OCI-LY1 (cell line): ENCODE measurements around the gene WIPF2.

Experiments used
- H2AFZ ChIP-seq: fragments of 200-600 bp; sonication (generic), shearing (Covaris generic); 2 replicates; pipeline ENCODE4 v1.6.0; 2014; ENCODE audit warnings: antibody characterized with exemption, mild to moderate bottlenecking, low read length
- H3F3A ChIP-seq: fragments of 200-600 bp; sonication (generic), shearing (Covaris generic); 2 replicates; pipeline ENCODE4 v1.6.0; 2014; ENCODE audit warnings: mild to moderate bottlenecking, antibody characterized with exemption, low read length, moderate library complexity; ENCODE audit not compliant: insufficient read depth
- H3K27ac ChIP-seq: fragments of 200-600 bp; sonication (generic); 2 replicates; pipeline ENCODE4 v1.5.1; 2014; ENCODE audit warnings: low read length, mixed run types, mild to moderate bottlenecking, low read depth; ENCODE audit not compliant: poor library complexity, severe bottlenecking
- H3K27me3 ChIP-seq: fragments of 200-600 bp; sonication (generic); 2 replicates; pipeline ENCODE4 v1.6.0; 2014; ENCODE audit warnings: antibody characterized with exemption, mild to moderate bottlenecking, low read length, moderate library complexity; ENCODE audit not compliant: insufficient read depth
- H3K36me3 ChIP-seq: fragments of 200-600 bp; sonication (generic); 2 replicates; pipeline ENCODE4 v1.6.1; 2014; ENCODE audit warnings: mild to moderate bottlenecking, antibody characterized with exemption, low read length, moderate library complexity, mixed read lengths; ENCODE audit not compliant: insufficient read depth
- H3K4me1 ChIP-seq: fragments of 200-600 bp; sonication (generic); 2 replicates; pipeline ENCODE4 v1.5.1; 2014; ENCODE audit warnings: mild to moderate bottlenecking, low read length, moderate library complexity; ENCODE audit not compliant: insufficient read depth, severe bottlenecking
- H3K4me2 ChIP-seq: fragments of 200-600 bp; sonication (generic), shearing (Covaris generic); 2 replicates; pipeline ENCODE4 v1.6.1; 2014; ENCODE audit warnings: low read length
- H3K4me3 ChIP-seq: fragments of 200-600 bp; sonication (generic); 2 replicates; pipeline ENCODE4 v1.5.1; 2014; ENCODE audit warnings: low read length, low read depth, mild to moderate bottlenecking, mixed read lengths; ENCODE audit not compliant: poor library complexity, severe bottlenecking
- H3K79me2 ChIP-seq: fragments of 200-600 bp; shearing (Covaris generic); 2 replicates; pipeline ENCODE4 v1.6.1; 2016; ENCODE audit warnings: mixed run types, low read length, mixed read lengths; ENCODE audit not compliant: insufficient read depth
- H3K9ac ChIP-seq: fragments of 200-600 bp; sonication (generic), shearing (Covaris generic); 2 replicates; pipeline ENCODE4 v1.6.1; 2014; ENCODE audit warnings: mild to moderate bottlenecking, low read length, mixed read lengths
- H3K9me2 ChIP-seq: fragments of 200-600 bp; sonication (generic), shearing (Covaris generic); 2 replicates; pipeline ENCODE4 v1.6.1; 2014; ENCODE audit warnings: low read depth, mild to moderate bottlenecking, low read length, mixed read lengths
- H3K9me3 ChIP-seq: fragments of 200-600 bp; shearing (Covaris generic); 2 replicates; pipeline ENCODE4 v1.6.1; 2014; ENCODE audit warnings: low read length, mixed read lengths
- H4K20me1 ChIP-seq: fragments of 200-600 bp; sonication (generic), shearing (Covaris generic); 2 replicates; pipeline ENCODE4 v1.6.0; 2016; ENCODE audit warnings: mild to moderate bottlenecking, low read length; ENCODE audit not compliant: insufficient read depth
- CTCF ChIP-seq: fragments of 200-600 bp; sonication (generic), shearing (Covaris generic); IDR thresholded peaks from 2 replicates; pipeline ENCODE4 v1.5.1; 2017; ENCODE audit warnings: mild to moderate bottlenecking, antibody characterized with exemption, low read length, moderate library complexity, mixed read lengths
- EZH2 ChIP-seq: fragments of 200-600 bp; sonication (generic), shearing (Covaris generic); IDR thresholded peaks from 2 replicates; pipeline ENCODE4 v1.8.0; 2017; ENCODE audit warnings: borderline replicate concordance, mixed run types, mild to moderate bottlenecking, antibody characterized with exemption, low read length, moderate library complexity, mixed read lengths

WIPF2 gene

GRCh38 chr17:40291281-40291664, 72.2 kb downstream of the WIPF2 start:
- Histone ChIP-seq H3K9me2 (no peaks in the 10 kb centered on the region), H3F3A (no peaks in the 10 kb centered on the region), H3K36me3 (peaks cover 71% of the 10 kb centered on the region), H4K20me1 (no peaks in the 10 kb centered on the region), H3K4me2 (no peak overlapping the region), H3K27ac (no peak overlapping the region), H3K79me2 (peaks cover 16% of the 10 kb centered on the region; the same call in 1 of the 2 replicates), H2AFZ (no peak overlapping the region), H3K9ac (no peak overlapping the region), H3K27me3 (no peaks in the 10 kb centered on the region), H3K4me3 (no peak overlapping the region), H3K9me3 (no peaks in the 10 kb centered on the region), H3K4me1 (peaks cover 27% of the 10 kb centered on the region)
- TF ChIP-seq EZH2 (no peak), CTCF (no peak)

- Histone ChIP-seq H3K79me2 (peaks cover 12% of the 10 kb centered on the region; the same call in 1 of the 2 replicates), H3K27me3 (no peaks in the 10 kb centered on the region), H4K20me1 (no peaks in the 10 kb centered on the region), H3F3A (no peaks in the 10 kb centered on the region), H3K4me1 (peaks cover 20% of the 10 kb centered on the region), H3K4me3 (no peak overlapping the region), H3K9me3 (no peaks in the 10 kb centered on the region), H3K9me2 (no peaks in the 10 kb centered on the region), H3K36me3 (peaks cover 92% of the 10 kb centered on the region), H3K27ac (no peak overlapping the region), H3K4me2 (no peak overlapping the region), H3K9ac (no peak overlapping the region), H2AFZ (no peak overlapping the region)
- no peak for TF ChIP-seq CTCF
- TF ChIP-seq EZH2 = no peak
These were observed 74.3 kb downstream of the WIPF2 start for GRCh38 chr17:40293363-40293762.

GRCh38 chr17:40295488-40296436, 76.7 kb downstream of the WIPF2 start:
- no peak overlapping the region for H3K27ac ChIP-seq
- TF ChIP-seq EZH2 (no peak), CTCF (no peak)
- no peak overlapping the region for H3K4me3 ChIP-seq
- H3K36me3 ChIP-seq = peaks cover 98% of the 10 kb centered on the region
- H3K9ac ChIP-seq = no peak overlapping the region
- no peak overlapping the region for H2AFZ ChIP-seq
- no peaks in the 10 kb centered on the region for H3K9me3 ChIP-seq
- H3K79me2 ChIP-seq = no peaks in the 10 kb centered on the region
- H3K9me2 ChIP-seq = no peaks in the 10 kb centered on the region
- H3F3A ChIP-seq = no peaks in the 10 kb centered on the region
- no peaks in the 10 kb centered on the region for H4K20me1 ChIP-seq
- no peaks in the 10 kb centered on the region for H3K27me3 ChIP-seq
- H3K4me2 ChIP-seq = no peak overlapping the region
- no peaks in the 10 kb centered on the region for H3K4me1 ChIP-seq
